ENCODE results near the gene LRRC30. TPM values are rescaled to one million over a fixed set of nuclear protein-coding genes. Genes with fewer than 3 reads are reported as not detected.

Gene LRRC30
- total and polyA plus RNA-seq, 9 donors, result not detected

GRCh38 chr18:7237673-7238272 is 6.9 kb downstream of the LRRC30 start:
- no peaks in the 10 kb centered on the region for H3K27me3 ChIP-seq
- H3K4me3 ChIP-seq, result no peak overlapping the region
- no peaks in the 10 kb centered on the region for H3K36me3 ChIP-seq
- no peak for TF ChIP-seq EP300 (IDR thresholded peaks at IDR 0.05)
- TF ChIP-seq POLR2A (IDR thresholded peaks at IDR 0.05), result no peak
- TF ChIP-seq CTCF (IDR thresholded peaks at IDR 0.05), result no peak
- no peak overlapping the region for H3K27ac ChIP-seq
- intact Hi-C loops (cut with DNase I), result no loop called here
- H3K9me3 ChIP-seq, result no peaks in the 10 kb centered on the region
- DNase-seq, result no peak
- WGBS, 3 donors, result 75 to 87% (median 78%) methylated on average over 6 of the region's 6 CpGs
- no peaks in the 10 kb centered on the region for H3K4me1 ChIP-seq (ENCODE audit: insufficient read depth)

- no peak for TF ChIP-seq EP300 (IDR thresholded peaks at IDR 0.05)
- no peak for TF ChIP-seq CTCF (IDR thresholded peaks at IDR 0.05)
- no peak for TF ChIP-seq POLR2A (IDR thresholded peaks at IDR 0.05)
- 92 to 97% (median 95%) methylated on average over 4 of the region's 4 CpGs for WGBS, 3 donors
- Histone ChIP-seq H3K4me3 (no peak overlapping the region), H3K9me3 (no peaks in the 10 kb centered on the region), H3K27me3 (no peaks in the 10 kb centered on the region), H3K4me1 (ENCODE audit: insufficient read depth) (no peaks in the 10 kb centered on the region), H3K27ac (no peak overlapping the region), H3K36me3 (no peaks in the 10 kb centered on the region)
- intact Hi-C loops (cut with DNase I), result no loop called here
- no peak for DNase-seq
Measured at GRCh38 chr18:7242926-7243325, 12.0 kb downstream of the LRRC30 start.

GRCh38 chr18:7248877-7249276 is 18.0 kb downstream of the LRRC30 start:
- 82 to 91% (median 86%) methylated on average over 6 of the region's 6 CpGs for WGBS, 3 donors
- H3K4me1 ChIP-seq (ENCODE audit: insufficient read depth), result no peaks in the 10 kb centered on the region
- H3K4me3 ChIP-seq, result no peak overlapping the region
- H3K27ac ChIP-seq, result no peak overlapping the region
- no peak for TF ChIP-seq CTCF (IDR thresholded peaks at IDR 0.05)
- no peak for TF ChIP-seq POLR2A (IDR thresholded peaks at IDR 0.05)
- no peak for TF ChIP-seq EP300 (IDR thresholded peaks at IDR 0.05)
- intact Hi-C loops (cut with DNase I), result no loop called here
- no peaks in the 10 kb centered on the region for H3K9me3 ChIP-seq
- H3K36me3 ChIP-seq, result no peaks in the 10 kb centered on the region
- H3K27me3 ChIP-seq, result no peaks in the 10 kb centered on the region
- no peak for DNase-seq

GRCh38 chr18:7254163-7254562 is 23.3 kb downstream of the LRRC30 start:
- Histone ChIP-seq H3K4me1 (ENCODE audit: insufficient read depth) (no peaks in the 10 kb centered on the region), H3K27me3 (no peaks in the 10 kb centered on the region), H3K27ac (no peak overlapping the region), H3K4me3 (no peak overlapping the region), H3K9me3 (no peaks in the 10 kb centered on the region), H3K36me3 (no peaks in the 10 kb centered on the region)
- 87 to 88% (median 87%) methylated on average over 5 of the region's 5 CpGs for WGBS, 3 donors
- DNase-seq, result no peak
- intact Hi-C loops (cut with DNase I), result no loop called here
- TF ChIP-seq EP300 (IDR thresholded peaks at IDR 0.05) (no peak), CTCF (IDR thresholded peaks at IDR 0.05) (no peak), POLR2A (IDR thresholded peaks at IDR 0.05) (no peak)
